GM12892 (cell line): ENCODE measurements around the gene TSPAN5.

Experiments used
- POLR2A ChIP-seq: IDR thresholded peaks from 2 replicates; pipeline ENCODE4 v1.6.1; 2011; ENCODE audit warnings: low read depth, low read length, control low read depth
- POLR2AphosphoS5 ChIP-seq: IDR thresholded peaks from 2 replicates; pipeline ENCODE4 v1.6.1; 2011; ENCODE audit warnings: low read depth, low read length, control low read depth
- TAF1 ChIP-seq: IDR thresholded peaks from 2 replicates; pipeline ENCODE4 v1.6.1; 2011; ENCODE audit warnings: low read depth, mild to moderate bottlenecking, control low read depth, low read length, borderline replicate concordance

- TF ChIP-seq POLR2A: no peak
- TF ChIP-seq POLR2AphosphoS5: no peak
- no peak for TF ChIP-seq TAF1
These were observed 143.5 kb downstream of the TSPAN5 start for GRCh38 chr4:98514741-98515469.
